CD8-positive, alpha-beta memory T cell (primary cell): ENCODE measurements around the gene RPP38. TPM values are rescaled to one million over a fixed set of nuclear protein-coding genes. Genes with fewer than 3 reads are reported as not detected.

ENCODE experiments used
- CTCF ChIA-PET: fragments of 350-600 bp; sonication (Branson Sonifier 250); formaldehyde crosslinking; loops from one replicate; lab custom pipeline; 2021; ENCODE audit warnings: antibody characterized with exemption; lab: Charles Lee
- POLR2A ChIA-PET: fragments of 350-600 bp; sonication (Branson Sonifier 250); formaldehyde crosslinking; loops from one replicate; lab custom pipeline; 2021; ENCODE audit warnings: antibody characterized with exemption; lab: Charles Lee
- DNase-seq, 5 donors: peaks; one replicate each; pipeline versions ENCODE4 v3.0.0 to v3.0.0-alpha.2; 2020 to 2022; ENCODE audit warnings: mixed read lengths in 1 of 5
- H3K27ac ChIP-seq: one replicate; pipeline ENCODE4 v1.7.0; 2013; ENCODE audit warnings: low read depth, mild to moderate bottlenecking, low read length, moderate library complexity
- H3K27me3 ChIP-seq: 2 replicates; pipeline ENCODE4 v1.7.0; 2013; ENCODE audit warnings: low read length, mild to moderate bottlenecking; ENCODE audit not compliant: insufficient read depth, poor library complexity, severe bottlenecking
- H3K36me3 ChIP-seq: 2 replicates; pipeline ENCODE4 v1.7.0; 2013; ENCODE audit warnings: mild to moderate bottlenecking, low read length, moderate library complexity; ENCODE audit not compliant: insufficient read depth
- H3K4me1 ChIP-seq: 2 replicates; pipeline ENCODE4 v1.7.0; 2013; ENCODE audit warnings: mild to moderate bottlenecking, low read length, moderate library complexity; ENCODE audit not compliant: insufficient read depth
- H3K4me3 ChIP-seq: 2 replicates; pipeline ENCODE4 v1.7.0; 2013; ENCODE audit warnings: mild to moderate bottlenecking, low read length
- H3K9me3 ChIP-seq: 2 replicates; pipeline ENCODE4 v1.7.0; 2013; ENCODE audit warnings: mild to moderate bottlenecking, low read length
- H3K27ac Mint-ChIP-seq, 8 donors: one replicate each; pipeline ENCODE4 v1.8.0; 2020 to 2021; ENCODE audit warnings: mixed read lengths in 8 of 8, mild to moderate bottlenecking in 6 of 8, inconsistent platforms in 3 of 8, moderate library complexity in 3 of 8
- H3K27me3 Mint-ChIP-seq, 2 donors: one replicate each; pipeline ENCODE4 v1.8.0; 2020 to 2021; ENCODE audit warnings: mixed read lengths in 2 of 2, mild to moderate bottlenecking in 1 of 2, moderate library complexity in 1 of 2
- H3K36me3 Mint-ChIP-seq, 3 donors: one replicate each; pipeline ENCODE4 v1.8.0; 2020 to 2021; ENCODE audit warnings: mixed read lengths in 3 of 3, inconsistent platforms in 1 of 3, mild to moderate bottlenecking in 1 of 3
- H3K4me1 Mint-ChIP-seq, 3 donors: one replicate each; pipeline ENCODE4 v1.8.0; 2020 to 2021; ENCODE audit warnings: mixed read lengths in 3 of 3, inconsistent platforms in 1 of 3, mild to moderate bottlenecking in 1 of 3
- H3K4me3 Mint-ChIP-seq, 7 donors: one replicate each; pipeline ENCODE4 v1.8.0; 2020 to 2021; ENCODE audit warnings: mixed read lengths in 7 of 7, mild to moderate bottlenecking in 6 of 7, moderate library complexity in 4 of 7, inconsistent platforms in 2 of 7
- H3K9me3 Mint-ChIP-seq, 5 donors: one replicate each; pipeline ENCODE4 v1.8.0; 2020 to 2022; ENCODE audit warnings: mixed read lengths in 5 of 5, mild to moderate bottlenecking in 3 of 5, moderate library complexity in 2 of 5, inconsistent platforms in 1 of 5
- polyA plus RNA-seq: library from polyadenylated mRNA; unstranded; fragments of 300-500 nt; fragmentation: Illumina TruSeq; gene quantifications from one replicate; pipeline ENCODE4 v1.2.3, GENCODE V29; 2021
- total RNA-seq, 2 experiments: library from RNA; stranded (reverse); gene quantifications; one replicate each; pipeline ENCODE4 v1.2.3, GENCODE V29; 2021

The RPP38 gene
- total and polyA plus RNA-seq, 3 experiments from 2014 or later, result 21.3 to 27.3 (median 21.7) TPM

GRCh38 chr10:15124908-15125307 is 27.8 kb downstream of the RPP38 start:
- CTCF ChIA-PET, result interaction anchor here (1.6 kb wide), 1 partner anchor 19 kb away, joined by 3 read pairs; no protein-coding TSS in a partner anchor
- no peak overlapping the region for H3K4me3 Mint-ChIP-seq
- POLR2A ChIA-PET, result no interaction called here

GRCh38 chr10:15131330-15131729 is 34.2 kb downstream of the RPP38 start:
- H3K4me1 ChIP-seq, result no peaks in the 10 kb centered on the region
- no peak overlapping the region for H3K27ac ChIP-seq
- Mint-ChIP-seq H3K27ac (no peak overlapping the region), H3K4me3 (no peak overlapping the region), H3K27me3 (no peaks in the 10 kb centered on the region), H3K36me3 (peaks cover 13 to 85% (median 33%) of the 10 kb centered on the region in 3 donors), H3K4me1 (peaks cover 0 to 1% (median 0%) of the 10 kb centered on the region in 3 donors), H3K9me3 (no peaks in the 10 kb centered on the region)
- no peaks in the 10 kb centered on the region for H3K27me3 ChIP-seq
- no peak for DNase-seq
- POLR2A ChIA-PET, result no interaction called here
- no peak overlapping the region for H3K4me3 ChIP-seq
- H3K36me3 ChIP-seq, result peaks cover 33% of the 10 kb centered on the region
- CTCF ChIA-PET, result interaction anchor here (0.8 to 1.3 kb wide), 2 partner anchors 17 to 24 kb away, joined by 3 read pairs; no protein-coding TSS in a partner anchor
- no peaks in the 10 kb centered on the region for H3K9me3 ChIP-seq

More at GRCh38 chr10:15124908-15125307, 27.8 kb downstream of the RPP38 start:
- Mint-ChIP-seq H3K27me3 (no peaks in the 10 kb centered on the region), H3K9me3 (no peaks in the 10 kb centered on the region), H3K4me1 (peaks cover 7 to 17% (median 14%) of the 10 kb centered on the region in 3 donors), H3K36me3 (peaks cover 7 to 68% (median 15%) of the 10 kb centered on the region in 3 donors), H3K27ac (peak overlapping the region in 3 of 8 donors; percentile 16 to 47 (median 35))
- no peak overlapping the region for H3K27ac ChIP-seq
- no peak overlapping the region for H3K4me3 ChIP-seq
- H3K4me1 ChIP-seq, result no peaks in the 10 kb centered on the region
- no peaks in the 10 kb centered on the region for H3K27me3 ChIP-seq
- H3K36me3 ChIP-seq, result peaks cover 28% of the 10 kb centered on the region
- no peak for DNase-seq
- no peaks in the 10 kb centered on the region for H3K9me3 ChIP-seq

GRCh38 chr10:15136129-15137035 is 39.2 kb downstream of the RPP38 start:
- peak overlapping the region in 5 of 8 donors; percentile 35 to 84 (median 57) for H3K27ac Mint-ChIP-seq
- POLR2A ChIA-PET, result interaction anchor here (0.6 kb wide), 1 partner anchor 14 kb away, joined by 3 read pairs; no protein-coding TSS in a partner anchor
- Histone ChIP-seq H3K9me3 (no peaks in the 10 kb centered on the region), H3K27ac (no peak overlapping the region), H3K27me3 (no peaks in the 10 kb centered on the region), H3K4me3 (no peak overlapping the region), H3K4me1 (peaks cover under 1% of the 10 kb centered on the region), H3K36me3 (peaks cover 37% of the 10 kb centered on the region)
- DNase-seq, result no peak
- H3K4me1 Mint-ChIP-seq, result peaks cover 6 to 11% (median 7%) of the 10 kb centered on the region in 3 donors
- H3K4me3 Mint-ChIP-seq, result no peak overlapping the region
- H3K27me3 Mint-ChIP-seq, result no peaks in the 10 kb centered on the region
- H3K9me3 Mint-ChIP-seq, result no peaks in the 10 kb centered on the region
- CTCF ChIA-PET, result no interaction called here
- peaks cover 6 to 91% (median 29%) of the 10 kb centered on the region in 3 donors for H3K36me3 Mint-ChIP-seq

GRCh38 chr10:15137036-15137359 is 39.8 kb downstream of the RPP38 start:
- Mint-ChIP-seq H3K27ac (peak overlapping the region in 1 of 8 donors; percentile 10), H3K9me3 (no peaks in the 10 kb centered on the region), H3K36me3 (peaks cover 6 to 90% (median 27%) of the 10 kb centered on the region in 3 donors), H3K4me1 (peaks cover 12 to 18% (median 13%) of the 10 kb centered on the region in 3 donors), H3K4me3 (no peak overlapping the region), H3K27me3 (no peaks in the 10 kb centered on the region)
- CTCF ChIA-PET, result interaction anchor here (1.3 kb wide), 1 partner anchor 32 kb away, joined by 4 read pairs; no protein-coding TSS in a partner anchor
- Histone ChIP-seq H3K4me3 (no peak overlapping the region), H3K4me1 (peaks cover 7% of the 10 kb centered on the region), H3K27me3 (no peaks in the 10 kb centered on the region), H3K27ac (no peak overlapping the region), H3K9me3 (no peaks in the 10 kb centered on the region), H3K36me3 (peaks cover 37% of the 10 kb centered on the region)
- POLR2A ChIA-PET, result interaction anchor here (0.6 kb wide), 1 partner anchor 15 kb away, joined by 3 read pairs; no protein-coding TSS in a partner anchor
- no peak for DNase-seq

GRCh38 chr10:15137636-15138035 is 40.5 kb downstream of the RPP38 start:
- H3K4me3 ChIP-seq, result no peak overlapping the region
- H3K4me3 Mint-ChIP-seq, result no peak overlapping the region
- no peaks in the 10 kb centered on the region for H3K27me3 Mint-ChIP-seq
- no peaks in the 10 kb centered on the region for H3K9me3 ChIP-seq
- no peaks in the 10 kb centered on the region for H3K9me3 Mint-ChIP-seq
- no peaks in the 10 kb centered on the region for H3K27me3 ChIP-seq
- no peak overlapping the region for H3K27ac ChIP-seq
- H3K4me1 ChIP-seq, result peaks cover 14% of the 10 kb centered on the region
- POLR2A ChIA-PET, result no interaction called here
- no peak for DNase-seq
- peak overlapping the region in 1 of 8 donors; percentile 36 for H3K27ac Mint-ChIP-seq
- H3K36me3 Mint-ChIP-seq, result peaks cover 6 to 84% (median 27%) of the 10 kb centered on the region in 3 donors
- CTCF ChIA-PET, result interaction anchor here (1.3 kb wide), 1 partner anchor 32 kb away, joined by 4 read pairs; no protein-coding TSS in a partner anchor
- H3K4me1 Mint-ChIP-seq, result peaks cover 15 to 24% (median 19%) of the 10 kb centered on the region in 3 donors
- H3K36me3 ChIP-seq, result peaks cover 35% of the 10 kb centered on the region

- Mint-ChIP-seq H3K27me3 (peaks cover 0 to 2% of the 10 kb centered on the region in 2 donors), H3K9me3 (no peaks in the 10 kb centered on the region), H3K4me3 (no peak overlapping the region), H3K27ac (peak overlapping the region in 2 of 8 donors; percentile 17 to 87), H3K4me1 (peaks cover 25 to 46% (median 43%) of the 10 kb centered on the region in 3 donors), H3K36me3 (peaks cover 0 to 56% (median 15%) of the 10 kb centered on the region in 3 donors)
- no peaks in the 10 kb centered on the region for H3K27me3 ChIP-seq
- no peak overlapping the region for H3K27ac ChIP-seq
- ChIA-PET POLR2A (no interaction called here), CTCF (no interaction called here)
- peaks cover 20% of the 10 kb centered on the region for H3K4me1 ChIP-seq
- no peak for DNase-seq
- H3K9me3 ChIP-seq, result no peaks in the 10 kb centered on the region
- no peak overlapping the region for H3K4me3 ChIP-seq
- peaks cover 8% of the 10 kb centered on the region for H3K36me3 ChIP-seq
Observed at GRCh38 chr10:15140698-15141097, 43.5 kb downstream of the RPP38 start.

GRCh38 chr10:15141136-15142054 is 44.2 kb downstream of the RPP38 start:
- no peak overlapping the region for H3K4me3 ChIP-seq
- H3K4me1 Mint-ChIP-seq, result peaks cover 31 to 53% (median 50%) of the 10 kb centered on the region in 3 donors

More at GRCh38 chr10:15141136-15142054, 44.2 kb downstream of the RPP38 start:
- Mint-ChIP-seq H3K27me3 (peaks cover 0 to 2% of the 10 kb centered on the region in 2 donors), H3K9me3 (no peaks in the 10 kb centered on the region), H3K27ac (peak overlapping the region in 7 of 8 donors; percentile 17 to 87 (median 39)), H3K4me3 (peak overlapping the region in 3 of 7 donors; percentile 24 to 38 (median 29)), H3K36me3 (peaks cover 0 to 51% (median 15%) of the 10 kb centered on the region in 3 donors)
- Histone ChIP-seq H3K27ac (no peak overlapping the region), H3K4me1 (peaks cover 24% of the 10 kb centered on the region), H3K27me3 (no peaks in the 10 kb centered on the region), H3K36me3 (peaks cover 8% of the 10 kb centered on the region), H3K9me3 (no peaks in the 10 kb centered on the region)
- no peak for DNase-seq
- POLR2A ChIA-PET, result no interaction called here
- CTCF ChIA-PET, result no interaction called here
